RPMI7951 (cell line): Measurements from ENCODE around the gene PTPRT. TPM values are rescaled to one million over a fixed set of nuclear protein-coding genes. Genes with fewer than 3 reads are reported as not detected.

ENCODE experiments used
- DNase-seq: peaks from one replicate; pipeline ENCODE4 v3.0.0-alpha.2; 2012; ENCODE audit warnings: low read depth
- total RNA-seq: library from RNA; depleted of rRNA; stranded (reverse); fragments of >200 nt; shearing (Covaris generic); gene quantifications from 2 replicates; pipeline ENCODE4 v1.2.3, GENCODE V29; 2014

The PTPRT gene
- total RNA-seq, 1 experiment from 2014 or later, result not detected

- DNase-seq, result no peak
Measured at GRCh38 chr20:42795111-42795695, 394.5 kb downstream of the PTPRT start.

GRCh38 chr20:42792052-42792451 is 397.7 kb downstream of the PTPRT start:
- DNase-seq, result no peak

GRCh38 chr20:42790111-42790510 is 399.6 kb downstream of the PTPRT start:
- DNase-seq, result no peak

GRCh38 chr20:42788707-42789106 is 401.0 kb downstream of the PTPRT start:
- DNase-seq, result no peak

GRCh38 chr20:42785041-42785440 is 404.7 kb downstream of the PTPRT start:
- no peak for DNase-seq

- DNase-seq, result no peak
Measured at GRCh38 chr20:42779216-42779615, 410.5 kb downstream of the PTPRT start.

GRCh38 chr20:42775866-42776265 is 413.8 kb downstream of the PTPRT start:
- no peak for DNase-seq

GRCh38 chr20:42775037-42775436 is 414.7 kb downstream of the PTPRT start:
- DNase-seq, result no peak

GRCh38 chr20:42763015-42763414 is 426.7 kb downstream of the PTPRT start:
- DNase-seq, result no peak

GRCh38 chr20:42756991-42757390 is 432.7 kb downstream of the PTPRT start:
- DNase-seq, result no peak

- DNase-seq, result no peak
Measured at GRCh38 chr20:42754706-42755105, 435.0 kb downstream of the PTPRT start.

- DNase-seq, result no peak
Measured at GRCh38 chr20:42752620-42753019, 437.1 kb downstream of the PTPRT start.

- DNase-seq, result no peak
Measured at GRCh38 chr20:42749556-42749955, 440.1 kb downstream of the PTPRT start.

- no peak for DNase-seq
Measured at GRCh38 chr20:42747765-42748411, 441.8 kb downstream of the PTPRT start.

- no peak for DNase-seq
Measured at GRCh38 chr20:42744756-42745465, 444.8 kb downstream of the PTPRT start.

- DNase-seq, result no peak
Measured at GRCh38 chr20:42742926-42743325, 446.8 kb downstream of the PTPRT start.

- no peak for DNase-seq
Measured at GRCh38 chr20:42741906-42742305, 447.8 kb downstream of the PTPRT start.

- no peak for DNase-seq
Measured at GRCh38 chr20:42740226-42740870, 449.4 kb downstream of the PTPRT start.

- DNase-seq, result no peak
Measured at GRCh38 chr20:42739683-42740082, 450.0 kb downstream of the PTPRT start.

GRCh38 chr20:42735539-42735938 is 454.2 kb downstream of the PTPRT start:
- no peak for DNase-seq

GRCh38 chr20:42734660-42735368 is 454.9 kb downstream of the PTPRT start:
- no peak for DNase-seq

- no peak for DNase-seq
Measured at GRCh38 chr20:42721923-42722322, 467.8 kb downstream of the PTPRT start.
